Heart left ventricle (tissue), 13 donors: ENCODE measurements around the gene MUL1.
"Not testable (repeated sequence)": the region's sequence is repeated elsewhere in the genome, so short reads cannot be mapped to it uniquely, and the experiment has no call there.

Experiments
- POLR2A ChIP-seq, 2 donors: fragments of 450-650 bp; IDR thresholded peaks; one replicate each; pipeline ENCODE4 v1.6.1; 2017; ENCODE audit warnings: antibody characterized with exemption in 2 of 2, mild to moderate bottlenecking in 2 of 2, moderate library complexity in 2 of 2
- TF ChIP-seq, protein P1 (sequence below), 12 donors: fragments of 200-600 bp; sonication (generic) in 4 of 12; IDR thresholded peaks; one replicate each; pipeline versions ENCODE4 v1.5.0 to v1.8.0; 2018 to 2022; ENCODE audit warnings: antibody characterized with exemption in 12 of 12, mild to moderate bottlenecking in 5 of 12
- donor health status: ischemic (EF 13 %, LVEDD 7.1; RV severe dilation, severe dysfunction).
- donor health status: DM: no; HTN: yes; CAD: no.
- donor health status: DM: no; HTN: no; CAD: no.
- donor health status: ischemic (EF 25% LVEDD 6.9; RV normal size, moderate dysfunction).
- donor health status: ischemic (EF 25% LVEDD 5.7; RV mildly dilated, moderate dysfunction).
- donor health status: ischemic (EF 35%, LVEDD 5.7; RV mildly dilated, moderate dysfunction).
- donor health status: nonischemic (EF 11% LVEDD 7.7; RV severe dilation, severe dysfunction).
- donor health status: DM: yes; HTN: yes; CAD: no.
- donor health status: PGD.
- donor health status: ischemic (EF 29% LVEDD 5.4; RV normal size, mild dysfunction).
- donor health status: nonischemic (EF 23%, LVEDD 6.1; RV moderate dilation, normal function).

DNA sequence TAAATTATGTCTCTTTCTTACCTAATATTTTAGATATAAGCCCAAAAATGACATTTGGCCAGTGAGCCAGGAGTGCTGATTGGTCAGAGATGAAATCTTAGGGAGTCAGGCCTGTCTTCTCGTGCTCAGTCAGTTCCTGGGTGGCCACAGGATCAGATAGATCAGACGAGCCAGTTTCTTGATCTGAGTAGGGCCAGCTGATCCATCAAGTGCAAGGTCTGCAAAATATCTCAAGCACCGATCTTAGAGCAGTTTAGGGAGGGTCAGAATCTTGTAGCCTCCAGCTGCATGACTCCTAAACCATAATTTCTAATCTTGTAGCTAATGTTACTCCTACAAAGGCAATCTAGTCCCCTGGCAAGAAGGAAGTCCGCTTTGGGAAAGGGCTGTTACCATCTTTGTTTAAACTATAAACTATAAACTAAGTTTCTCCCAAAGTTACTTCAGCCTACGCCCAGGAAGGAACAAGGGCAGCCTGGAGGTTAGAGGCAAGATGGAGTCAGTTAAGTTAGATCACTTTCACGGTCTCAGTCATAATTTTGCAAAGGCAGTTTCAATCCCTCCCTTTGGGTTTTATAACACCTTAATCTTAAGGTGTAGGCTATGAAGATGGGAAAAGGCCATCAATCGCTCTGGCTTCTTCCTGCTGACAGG, 11.8 kb upstream of the MUL1 start:
- TF ChIP-seq, protein P1, sequence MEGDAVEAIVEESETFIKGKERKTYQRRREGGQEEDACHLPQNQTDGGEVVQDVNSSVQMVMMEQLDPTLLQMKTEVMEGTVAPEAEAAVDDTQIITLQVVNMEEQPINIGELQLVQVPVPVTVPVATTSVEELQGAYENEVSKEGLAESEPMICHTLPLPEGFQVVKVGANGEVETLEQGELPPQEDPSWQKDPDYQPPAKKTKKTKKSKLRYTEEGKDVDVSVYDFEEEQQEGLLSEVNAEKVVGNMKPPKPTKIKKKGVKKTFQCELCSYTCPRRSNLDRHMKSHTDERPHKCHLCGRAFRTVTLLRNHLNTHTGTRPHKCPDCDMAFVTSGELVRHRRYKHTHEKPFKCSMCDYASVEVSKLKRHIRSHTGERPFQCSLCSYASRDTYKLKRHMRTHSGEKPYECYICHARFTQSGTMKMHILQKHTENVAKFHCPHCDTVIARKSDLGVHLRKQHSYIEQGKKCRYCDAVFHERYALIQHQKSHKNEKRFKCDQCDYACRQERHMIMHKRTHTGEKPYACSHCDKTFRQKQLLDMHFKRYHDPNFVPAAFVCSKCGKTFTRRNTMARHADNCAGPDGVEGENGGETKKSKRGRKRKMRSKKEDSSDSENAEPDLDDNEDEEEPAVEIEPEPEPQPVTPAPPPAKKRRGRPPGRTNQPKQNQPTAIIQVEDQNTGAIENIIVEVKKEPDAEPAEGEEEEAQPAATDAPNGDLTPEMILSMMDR (IDR thresholded peaks at IDR 0.05): not testable (repeated sequence)
- not testable (repeated sequence) for TF ChIP-seq POLR2A (IDR thresholded peaks at IDR 0.05)
